Measurements from ENCODE around the gene IFNAR1. TPM values are rescaled to one million over a fixed set of nuclear protein-coding genes. Genes with fewer than 3 reads are reported as not detected.

IFNAR1 gene
- total RNA-seq, 1 experiment from 2014 or later = 30.0 TPM

- no peak for DNase-seq (ENCODE audit: unreplicated experiment)
- Mint-ChIP-seq H3K9me3 (ENCODE audit: unreplicated experiment) (no peaks in the 10 kb centered on the region), H3K36me3 (ENCODE audit: insufficient read depth, unreplicated experiment) (peaks cover 2% of the 10 kb centered on the region), H3K27ac (ENCODE audit: low read depth, unreplicated experiment) (no peak overlapping the region), H3K4me3 (ENCODE audit: unreplicated experiment) (no peak overlapping the region), H3K27me3 (ENCODE audit: insufficient read depth, unreplicated experiment) (no peaks in the 10 kb centered on the region), H3K4me1 (ENCODE audit: insufficient read depth, unreplicated experiment) (peaks cover 12% of the 10 kb centered on the region)
- intact Hi-C loops (cut with micrococcal nuclease) = no loop called here
- ChIA-PET POLR2A (no interaction called here), CTCF (no interaction called here)
- TF ChIP-seq, protein P1, sequence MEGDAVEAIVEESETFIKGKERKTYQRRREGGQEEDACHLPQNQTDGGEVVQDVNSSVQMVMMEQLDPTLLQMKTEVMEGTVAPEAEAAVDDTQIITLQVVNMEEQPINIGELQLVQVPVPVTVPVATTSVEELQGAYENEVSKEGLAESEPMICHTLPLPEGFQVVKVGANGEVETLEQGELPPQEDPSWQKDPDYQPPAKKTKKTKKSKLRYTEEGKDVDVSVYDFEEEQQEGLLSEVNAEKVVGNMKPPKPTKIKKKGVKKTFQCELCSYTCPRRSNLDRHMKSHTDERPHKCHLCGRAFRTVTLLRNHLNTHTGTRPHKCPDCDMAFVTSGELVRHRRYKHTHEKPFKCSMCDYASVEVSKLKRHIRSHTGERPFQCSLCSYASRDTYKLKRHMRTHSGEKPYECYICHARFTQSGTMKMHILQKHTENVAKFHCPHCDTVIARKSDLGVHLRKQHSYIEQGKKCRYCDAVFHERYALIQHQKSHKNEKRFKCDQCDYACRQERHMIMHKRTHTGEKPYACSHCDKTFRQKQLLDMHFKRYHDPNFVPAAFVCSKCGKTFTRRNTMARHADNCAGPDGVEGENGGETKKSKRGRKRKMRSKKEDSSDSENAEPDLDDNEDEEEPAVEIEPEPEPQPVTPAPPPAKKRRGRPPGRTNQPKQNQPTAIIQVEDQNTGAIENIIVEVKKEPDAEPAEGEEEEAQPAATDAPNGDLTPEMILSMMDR (IDR thresholded peaks at IDR 0.05; ENCODE audit: unreplicated experiment) = no peak
- no TSS peak for BruUV-seq (replicated peaks)
Measured at GRCh38 chr21:33302796-33303195, 22.0 kb upstream of the IFNAR1 start.

DNA sequence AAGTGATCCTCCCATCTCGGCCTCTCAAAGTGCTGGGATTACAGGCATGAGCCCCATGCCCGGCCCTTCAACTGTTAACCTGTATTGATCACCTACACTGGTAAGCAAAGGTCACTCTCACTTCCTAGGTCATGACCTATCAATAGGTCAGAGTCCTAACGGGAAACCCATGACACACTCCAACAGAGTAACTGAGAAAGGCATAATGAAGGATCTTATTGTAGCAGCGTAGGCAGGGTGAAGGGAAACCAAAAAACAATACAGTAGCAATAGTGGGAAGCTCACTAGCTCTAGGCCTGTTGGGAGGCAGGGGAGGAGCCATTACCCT, 19.5 kb upstream of the IFNAR1 start:
- POLR2A ChIA-PET = no interaction called here
- DNase-seq (ENCODE audit: unreplicated experiment) = no peak
- Mint-ChIP-seq H3K36me3 (ENCODE audit: insufficient read depth, unreplicated experiment) (no peaks in the 10 kb centered on the region), H3K4me1 (ENCODE audit: insufficient read depth, unreplicated experiment) (no peaks in the 10 kb centered on the region), H3K9me3 (ENCODE audit: unreplicated experiment) (no peaks in the 10 kb centered on the region), H3K27me3 (ENCODE audit: insufficient read depth, unreplicated experiment) (no peaks in the 10 kb centered on the region), H3K27ac (ENCODE audit: low read depth, unreplicated experiment) (no peak overlapping the region), H3K4me3 (ENCODE audit: unreplicated experiment) (no peak overlapping the region)
- TF ChIP-seq, protein P1 (IDR thresholded peaks at IDR 0.05; ENCODE audit: unreplicated experiment) = no peak
- CTCF ChIA-PET = no interaction called here
- no TSS peak for BruUV-seq (replicated peaks)
- intact Hi-C loops (cut with micrococcal nuclease) = no loop called here

- ChIA-PET CTCF (no interaction called here), POLR2A (no interaction called here)
- intact Hi-C loops (cut with micrococcal nuclease) = no loop called here
- H3K4me3 Mint-ChIP-seq (ENCODE audit: unreplicated experiment) = no peak overlapping the region
- H3K27me3 Mint-ChIP-seq (ENCODE audit: insufficient read depth, unreplicated experiment) = no peaks in the 10 kb centered on the region
- H3K27ac Mint-ChIP-seq (ENCODE audit: low read depth, unreplicated experiment) = no peak overlapping the region
- no peaks in the 10 kb centered on the region for H3K4me1 Mint-ChIP-seq (ENCODE audit: insufficient read depth, unreplicated experiment)
- no peak for DNase-seq (ENCODE audit: unreplicated experiment)
- TF ChIP-seq, protein P1 (IDR thresholded peaks at IDR 0.05; ENCODE audit: unreplicated experiment) = no peak
- H3K9me3 Mint-ChIP-seq (ENCODE audit: unreplicated experiment) = no peaks in the 10 kb centered on the region
- no peaks in the 10 kb centered on the region for H3K36me3 Mint-ChIP-seq (ENCODE audit: insufficient read depth, unreplicated experiment)
- BruUV-seq (replicated peaks) = no TSS peak
Measured at GRCh38 chr21:33305938-33306337, 18.8 kb upstream of the IFNAR1 start.

DNA sequence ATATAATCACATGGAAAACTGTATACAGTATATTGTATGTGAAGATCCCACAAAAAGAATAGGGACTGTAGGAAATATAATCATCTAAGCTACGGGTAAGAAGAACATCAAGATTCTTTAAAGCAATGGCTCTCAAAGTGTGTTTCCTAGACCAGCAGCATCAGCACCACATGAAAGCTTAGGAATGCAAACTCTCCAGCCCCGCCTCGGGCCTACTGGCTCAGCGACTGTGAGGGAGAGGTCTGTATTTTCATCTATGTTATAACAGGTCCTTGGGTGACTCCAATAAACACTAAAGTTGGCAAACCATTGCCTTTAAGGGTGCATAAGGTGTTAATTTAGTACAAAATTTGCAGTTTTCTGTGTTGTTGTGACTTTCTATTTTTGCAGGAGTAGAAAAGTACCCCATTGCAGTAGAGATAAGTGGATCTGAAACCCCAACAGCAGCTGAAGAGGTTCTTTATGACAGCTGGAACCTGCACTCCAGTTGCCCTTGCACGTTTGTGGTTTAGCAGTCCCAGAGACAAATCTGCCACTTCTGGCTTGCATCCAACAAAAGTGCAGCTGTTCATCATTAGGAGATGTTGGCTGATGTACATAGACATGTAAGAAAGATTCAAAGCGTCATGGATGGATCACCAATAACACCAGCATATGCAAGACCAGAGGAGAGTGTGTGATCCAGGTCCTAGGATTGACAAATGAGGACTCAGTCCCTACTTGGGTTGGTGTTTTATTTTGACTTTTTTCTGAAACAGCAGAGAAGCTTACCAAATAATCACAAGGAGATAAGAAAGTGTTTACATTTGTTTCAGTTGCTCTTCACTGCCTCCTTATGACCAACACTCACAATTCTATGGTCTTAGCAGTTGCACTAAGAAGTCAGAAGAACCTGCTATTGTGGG, 15.9 kb upstream of the IFNAR1 start:
- intact Hi-C loops (cut with micrococcal nuclease) = no loop called here
- TF ChIP-seq, protein P1 (IDR thresholded peaks at IDR 0.05; ENCODE audit: unreplicated experiment) = no peak

More for the DNA sequence above, 15.9 kb upstream of the IFNAR1 start:
- Mint-ChIP-seq H3K9me3 (ENCODE audit: unreplicated experiment) (no peaks in the 10 kb centered on the region), H3K27me3 (ENCODE audit: insufficient read depth, unreplicated experiment) (no peaks in the 10 kb centered on the region), H3K4me3 (ENCODE audit: unreplicated experiment) (no peak overlapping the region), H3K36me3 (ENCODE audit: insufficient read depth, unreplicated experiment) (no peaks in the 10 kb centered on the region), H3K27ac (ENCODE audit: low read depth, unreplicated experiment) (no peak overlapping the region), H3K4me1 (ENCODE audit: insufficient read depth, unreplicated experiment) (no peaks in the 10 kb centered on the region)
- CTCF ChIA-PET = interaction anchor here (0.6 to 0.7 kb wide), 3 partner anchors 82 to 448 kb away, joined by 3 read pairs; no protein-coding TSS in a partner anchor
- POLR2A ChIA-PET = interaction anchor here (1.2 kb wide), 1 partner anchor 16 kb away, joined by 3 read pairs; the partner anchor contains the start of gene IFNAR1
- DNase-seq (ENCODE audit: unreplicated experiment) = no peak
- BruUV-seq (replicated peaks) = no TSS peak
